ENCODE measurements around the gene MCUB. TPM values are rescaled to one million over a fixed set of nuclear protein-coding genes. Genes with fewer than 3 reads are reported as not detected.
A peak's percentile ranks its signal among the peaks of the same experiment; 100 is the strongest.

Gene MCUB
- total and polyA plus RNA-seq, 9 of the 15 experiments (the other 6 are each of a cell fraction or from before 2014, with no cell fraction given): 1.4 to 21.5 (median 5.4) TPM

DNA sequence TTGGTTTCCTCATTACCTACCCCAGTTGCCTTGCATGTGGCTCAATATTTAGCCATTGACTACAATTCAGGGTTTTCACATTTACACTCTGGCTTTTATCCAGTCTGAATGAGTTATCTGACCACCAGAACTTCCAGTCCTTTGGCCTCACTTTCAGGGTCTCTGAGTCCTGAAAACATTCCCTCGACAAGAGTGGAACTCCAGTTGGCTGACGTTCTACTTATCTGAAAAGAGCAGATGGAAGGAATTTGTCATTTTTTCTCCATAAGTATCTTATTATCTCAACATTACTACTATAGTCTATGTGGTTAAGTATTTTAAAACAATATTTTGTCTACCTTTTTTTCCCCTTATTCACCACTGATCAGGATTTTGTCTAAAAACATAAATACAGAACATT lies 148.4 kb downstream of the MCUB start (continued):
- TF ChIP-seq, protein P1, sequence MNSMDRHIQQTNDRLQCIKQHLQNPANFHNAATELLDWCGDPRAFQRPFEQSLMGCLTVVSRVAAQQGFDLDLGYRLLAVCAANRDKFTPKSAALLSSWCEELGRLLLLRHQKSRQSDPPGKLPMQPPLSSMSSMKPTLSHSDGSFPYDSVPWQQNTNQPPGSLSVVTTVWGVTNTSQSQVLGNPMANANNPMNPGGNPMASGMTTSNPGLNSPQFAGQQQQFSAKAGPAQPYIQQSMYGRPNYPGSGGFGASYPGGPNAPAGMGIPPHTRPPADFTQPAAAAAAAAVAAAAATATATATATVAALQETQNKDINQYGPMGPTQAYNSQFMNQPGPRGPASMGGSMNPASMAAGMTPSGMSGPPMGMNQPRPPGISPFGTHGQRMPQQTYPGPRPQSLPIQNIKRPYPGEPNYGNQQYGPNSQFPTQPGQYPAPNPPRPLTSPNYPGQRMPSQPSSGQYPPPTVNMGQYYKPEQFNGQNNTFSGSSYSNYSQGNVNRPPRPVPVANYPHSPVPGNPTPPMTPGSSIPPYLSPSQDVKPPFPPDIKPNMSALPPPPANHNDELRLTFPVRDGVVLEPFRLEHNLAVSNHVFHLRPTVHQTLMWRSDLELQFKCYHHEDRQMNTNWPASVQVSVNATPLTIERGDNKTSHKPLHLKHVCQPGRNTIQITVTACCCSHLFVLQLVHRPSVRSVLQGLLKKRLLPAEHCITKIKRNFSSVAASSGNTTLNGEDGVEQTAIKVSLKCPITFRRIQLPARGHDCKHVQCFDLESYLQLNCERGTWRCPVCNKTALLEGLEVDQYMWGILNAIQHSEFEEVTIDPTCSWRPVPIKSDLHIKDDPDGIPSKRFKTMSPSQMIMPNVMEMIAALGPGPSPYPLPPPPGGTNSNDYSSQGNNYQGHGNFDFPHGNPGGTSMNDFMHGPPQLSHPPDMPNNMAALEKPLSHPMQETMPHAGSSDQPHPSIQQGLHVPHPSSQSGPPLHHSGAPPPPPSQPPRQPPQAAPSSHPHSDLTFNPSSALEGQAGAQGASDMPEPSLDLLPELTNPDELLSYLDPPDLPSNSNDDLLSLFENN (IDR thresholded peaks at IDR 0.05; ENCODE audit: low read depth in 2 of 2, low read length in 2 of 2): no peak
- peak; percentile 38 for TF ChIP-seq TAL1 (IDR thresholded peaks at IDR 0.05)
- TF ChIP-seq FOSL1 (tag; conservative IDR thresholded peaks at IDR 0.05): peak; percentile 17; the same call in 1 of the 2 replicates
- no peak for TF ChIP-seq NELFE (IDR thresholded peaks at IDR 0.05; ENCODE audit: insufficient read depth, insufficient read length)
- TF ChIP-seq, protein P2, sequence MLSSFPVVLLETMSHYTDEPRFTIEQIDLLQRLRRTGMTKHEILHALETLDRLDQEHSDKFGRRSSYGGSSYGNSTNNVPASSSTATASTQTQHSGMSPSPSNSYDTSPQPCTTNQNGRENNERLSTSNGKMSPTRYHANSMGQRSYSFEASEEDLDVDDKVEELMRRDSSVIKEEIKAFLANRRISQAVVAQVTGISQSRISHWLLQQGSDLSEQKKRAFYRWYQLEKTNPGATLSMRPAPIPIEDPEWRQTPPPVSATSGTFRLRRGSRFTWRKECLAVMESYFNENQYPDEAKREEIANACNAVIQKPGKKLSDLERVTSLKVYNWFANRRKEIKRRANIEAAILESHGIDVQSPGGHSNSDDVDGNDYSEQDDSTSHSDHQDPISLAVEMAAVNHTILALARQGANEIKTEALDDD (IDR thresholded peaks at IDR 0.05): no peak
- no peak for TF ChIP-seq ESRRB (CRISPR knock-in tag; IDR thresholded peaks at IDR 0.05; ENCODE audit: borderline replicate concordance)
- peak; percentile 68 for TF ChIP-seq ARID1B (IDR thresholded peaks at IDR 0.05)
- peak; percentile 34 for TF ChIP-seq CBFA2T3 (IDR thresholded peaks at IDR 0.05)
- TF ChIP-seq MTA2 (IDR thresholded peaks at IDR 0.05; ENCODE audit: low read depth): 0 out of 2 replicates have a peak, but pooled peaks have one; percentile 11
